DND-41 (cell line): ENCODE results near the gene EEF1A1.

Source experiments
- EZH2 ChIP-seq: IDR thresholded peaks from 3 replicates; pipeline ENCODE4 v1.6.1; 2012; ENCODE audit warnings: borderline replicate concordance, low read depth, mild to moderate bottlenecking, moderate library complexity, low read length, inconsistent platforms; ENCODE audit not compliant: severe bottlenecking
- TF ChIP-seq, protein P1 (sequence below): IDR thresholded peaks from 2 replicates; pipeline ENCODE4 v1.5.1; 2012; ENCODE audit warnings: borderline replicate concordance, low read length, moderate library complexity, mild to moderate bottlenecking; ENCODE audit not compliant: poor library complexity, severe bottlenecking; ENCODE audit errors: extremely low read depth

- TF ChIP-seq, protein P1, sequence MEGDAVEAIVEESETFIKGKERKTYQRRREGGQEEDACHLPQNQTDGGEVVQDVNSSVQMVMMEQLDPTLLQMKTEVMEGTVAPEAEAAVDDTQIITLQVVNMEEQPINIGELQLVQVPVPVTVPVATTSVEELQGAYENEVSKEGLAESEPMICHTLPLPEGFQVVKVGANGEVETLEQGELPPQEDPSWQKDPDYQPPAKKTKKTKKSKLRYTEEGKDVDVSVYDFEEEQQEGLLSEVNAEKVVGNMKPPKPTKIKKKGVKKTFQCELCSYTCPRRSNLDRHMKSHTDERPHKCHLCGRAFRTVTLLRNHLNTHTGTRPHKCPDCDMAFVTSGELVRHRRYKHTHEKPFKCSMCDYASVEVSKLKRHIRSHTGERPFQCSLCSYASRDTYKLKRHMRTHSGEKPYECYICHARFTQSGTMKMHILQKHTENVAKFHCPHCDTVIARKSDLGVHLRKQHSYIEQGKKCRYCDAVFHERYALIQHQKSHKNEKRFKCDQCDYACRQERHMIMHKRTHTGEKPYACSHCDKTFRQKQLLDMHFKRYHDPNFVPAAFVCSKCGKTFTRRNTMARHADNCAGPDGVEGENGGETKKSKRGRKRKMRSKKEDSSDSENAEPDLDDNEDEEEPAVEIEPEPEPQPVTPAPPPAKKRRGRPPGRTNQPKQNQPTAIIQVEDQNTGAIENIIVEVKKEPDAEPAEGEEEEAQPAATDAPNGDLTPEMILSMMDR: no peak
- TF ChIP-seq EZH2: no peak
These were observed 39.4 kb upstream of the EEF1A1 start for GRCh38 chr6:73560182-73560732.
